Thymus (tissue), 11 donors: ENCODE measurements around the gene PUS1. TPM values are rescaled to one million over a fixed set of nuclear protein-coding genes. Genes with fewer than 3 reads are reported as not detected.
"Not testable (repeated sequence)": the region's sequence is repeated elsewhere in the genome, so short reads cannot be mapped to it uniquely, and the experiment has no call there.

ENCODE experiments used
- DNase-seq, 9 donors: peaks; one replicate each; pipeline ENCODE4 v3.0.0-alpha.2; 2013; ENCODE audit warnings: low spot score in 9 of 9, low read depth in 6 of 9, missing footprints in 1 of 9
- H3K27ac ChIP-seq, 2 donors: one replicate each; pipeline ENCODE4 v1.5.1; 2013; ENCODE audit warnings: control low read depth in 1 of 2, low read depth in 1 of 2, low read length in 1 of 2, mild to moderate bottlenecking in 1 of 2, moderate library complexity in 1 of 2
- H3K27me3 ChIP-seq, 2 donors: one replicate each; pipeline ENCODE4 v1.5.1; 2013; ENCODE audit warnings: low read length in 1 of 2; ENCODE audit not compliant: control insufficient read depth in 2 of 2, insufficient read depth in 1 of 2
- H3K36me3 ChIP-seq, 2 donors: one replicate each; pipeline ENCODE4 v1.5.1; 2013; ENCODE audit warnings: low read length in 1 of 2, mild to moderate bottlenecking in 1 of 2, moderate library complexity in 1 of 2; ENCODE audit not compliant: control insufficient read depth in 2 of 2, insufficient read depth in 2 of 2
- H3K4me1 ChIP-seq, 2 donors: one replicate each; pipeline ENCODE4 v1.5.1; 2013; ENCODE audit warnings: low read length in 2 of 2; ENCODE audit not compliant: control insufficient read depth in 2 of 2, insufficient read depth in 2 of 2
- H3K4me3 ChIP-seq, 2 donors: one replicate each; pipeline ENCODE4 v1.5.1; 2013; ENCODE audit warnings: low read length in 2 of 2, control low read depth in 1 of 2, mild to moderate bottlenecking in 1 of 2
- H3K9me3 ChIP-seq, 2 donors: one replicate each; pipeline ENCODE4 v1.5.1; 2013; ENCODE audit warnings: low read length in 1 of 2, mild to moderate bottlenecking in 1 of 2; ENCODE audit not compliant: control insufficient read depth in 2 of 2, insufficient read depth in 1 of 2
- WGBS: extraction: QIAGEN DNeasy Blood & Tissue Kit; methylation state at CpG from one replicate; pipeline ENCODE4 v1.1.7; 2013; 5-methylcytosine and 5-hydroxymethylcytosine counted together
- polyA plus RNA-seq: library from polyadenylated mRNA; stranded (reverse); fragments of 200-250 nt; gene quantifications from one replicate; pipeline ENCODE4 v1.2.3, GENCODE V29; 2013
- total RNA-seq: library from RNA; stranded (reverse); fragments of 120-200 nt; gene quantifications from one replicate; pipeline ENCODE4 v1.2.4, GENCODE V29; 2013
- donor health status: healthy.

PUS1 gene
- total and polyA plus RNA-seq, 2 donors, result 9.5 to 30.0 TPM

- H3K27ac ChIP-seq, result no peak overlapping the region
- 98% methylated on average over 10 of the region's 10 CpGs for WGBS
- no peak for DNase-seq
- no peaks in the 10 kb centered on the region for H3K4me1 ChIP-seq
- H3K4me3 ChIP-seq, result no peak overlapping the region
- H3K36me3 ChIP-seq, result peaks cover 44 to 46% of the 10 kb centered on the region in 2 donors
- no peaks in the 10 kb centered on the region for H3K27me3 ChIP-seq
- H3K9me3 ChIP-seq, result no peaks in the 10 kb centered on the region
Observed at GRCh38 chr12:131981388-131981787, 52.3 kb downstream of the PUS1 start.

GRCh38 chr12:131982041-131982440 lies 53.0 kb downstream of the PUS1 start:
- 97% methylated on average over 17 of the region's 17 CpGs for WGBS
- H3K36me3 ChIP-seq, result peaks cover 51 to 53% of the 10 kb centered on the region in 2 donors
- H3K27me3 ChIP-seq, result no peaks in the 10 kb centered on the region
- no peak for DNase-seq
- H3K4me1 ChIP-seq, result no peaks in the 10 kb centered on the region
- H3K4me3 ChIP-seq, result no peak overlapping the region
- no peak overlapping the region for H3K27ac ChIP-seq
- no peaks in the 10 kb centered on the region for H3K9me3 ChIP-seq

GRCh38 chr12:131983026-131983425 lies 54.0 kb downstream of the PUS1 start:
- WGBS, result 98% methylated on average over 6 of the region's 6 CpGs
- no peak for DNase-seq
- no peaks in the 10 kb centered on the region for H3K4me1 ChIP-seq
- no peak overlapping the region for H3K4me3 ChIP-seq
- no peaks in the 10 kb centered on the region for H3K9me3 ChIP-seq
- H3K36me3 ChIP-seq, result peaks cover 59 to 61% of the 10 kb centered on the region in 2 donors
- H3K27ac ChIP-seq, result no peak overlapping the region
- no peaks in the 10 kb centered on the region for H3K27me3 ChIP-seq

- Histone ChIP-seq H3K4me1 (no peaks in the 10 kb centered on the region), H3K9me3 (no peaks in the 10 kb centered on the region), H3K4me3 (no peak overlapping the region), H3K36me3 (peaks cover 64 to 65% of the 10 kb centered on the region in 2 donors), H3K27me3 (no peaks in the 10 kb centered on the region), H3K27ac (no peak overlapping the region)
- 98% methylated on average over 6 of the region's 6 CpGs for WGBS
- DNase-seq, result no peak
Observed at GRCh38 chr12:131983554-131983953, 54.5 kb downstream of the PUS1 start.

GRCh38 chr12:131984334-131984733 lies 55.3 kb downstream of the PUS1 start:
- H3K4me3 ChIP-seq, result no peak overlapping the region
- H3K27me3 ChIP-seq, result no peaks in the 10 kb centered on the region
- DNase-seq, result no peak
- no peaks in the 10 kb centered on the region for H3K9me3 ChIP-seq
- no peak overlapping the region for H3K27ac ChIP-seq
- H3K4me1 ChIP-seq, result no peaks in the 10 kb centered on the region
- 44% methylated on average over 3 of the region's 3 CpGs for WGBS
- H3K36me3 ChIP-seq, result peaks cover 71 to 72% of the 10 kb centered on the region in 2 donors

GRCh38 chr12:131985510-131985875 lies 56.4 kb downstream of the PUS1 start:
- H3K4me3 ChIP-seq, H3K27ac ChIP-seq, DNase-seq, H3K4me1 ChIP-seq, H3K9me3 ChIP-seq, H3K27me3 ChIP-seq: not testable (repeated sequence)
- 97% methylated on average over 11 of the region's 11 CpGs for WGBS
- peaks cover 71% of the 10 kb centered on the region in 2 donors for H3K36me3 ChIP-seq

- WGBS, result 96% methylated on average over 17 of the region's 17 CpGs
- Histone ChIP-seq H3K4me3 (no peak overlapping the region), H3K9me3 (peaks cover 0 to 1% of the 10 kb centered on the region in 2 donors), H3K36me3 (peaks cover 73% of the 10 kb centered on the region in 2 donors), H3K27ac (no peak overlapping the region), H3K27me3 (no peaks in the 10 kb centered on the region), H3K4me1 (no peaks in the 10 kb centered on the region)
- no peak for DNase-seq
Observed at GRCh38 chr12:131986361-131986760, 57.3 kb downstream of the PUS1 start.

- Histone ChIP-seq H3K27me3 (no peaks in the 10 kb centered on the region), H3K4me3 (no peak overlapping the region), H3K4me1 (no peaks in the 10 kb centered on the region), H3K27ac (no peak overlapping the region), H3K36me3 (peaks cover 70 to 71% of the 10 kb centered on the region in 2 donors), H3K9me3 (peaks cover 0 to 1% of the 10 kb centered on the region in 2 donors)
- DNase-seq, result no peak
- 89% methylated on average over 5 of the region's 5 CpGs for WGBS
Observed at GRCh38 chr12:131986910-131987309, 57.8 kb downstream of the PUS1 start.

- Histone ChIP-seq H3K9me3 (peaks cover 0 to 1% of the 10 kb centered on the region in 2 donors), H3K27ac (no peak overlapping the region), H3K4me1 (no peaks in the 10 kb centered on the region), H3K36me3 (peaks cover 70 to 71% of the 10 kb centered on the region in 2 donors), H3K27me3 (no peaks in the 10 kb centered on the region), H3K4me3 (no peak overlapping the region)
- DNase-seq, result no peak
- WGBS, result 98% methylated on average over 8 of the region's 8 CpGs
Observed at GRCh38 chr12:131987552-131987951, 58.5 kb downstream of the PUS1 start.
